GM21825 (cell line): ENCODE measurements around the gene LRRC37B.
A peak's percentile ranks its signal among the peaks of the same experiment; 100 is the strongest.
"Not testable (repeated sequence)": the region's sequence is repeated elsewhere in the genome, so short reads cannot be mapped to it uniquely, and the experiment has no call there.

Experiments used
- ATAC-seq: cut with Tn5 transposase; IDR thresholded peaks from one replicate; pipeline ENCODE4 v1.9.1; 2021; ENCODE audit warnings: mild to moderate bottlenecking, moderate library complexity; ENCODE audit not compliant: unreplicated experiment

LRRC37B gene

DNA sequence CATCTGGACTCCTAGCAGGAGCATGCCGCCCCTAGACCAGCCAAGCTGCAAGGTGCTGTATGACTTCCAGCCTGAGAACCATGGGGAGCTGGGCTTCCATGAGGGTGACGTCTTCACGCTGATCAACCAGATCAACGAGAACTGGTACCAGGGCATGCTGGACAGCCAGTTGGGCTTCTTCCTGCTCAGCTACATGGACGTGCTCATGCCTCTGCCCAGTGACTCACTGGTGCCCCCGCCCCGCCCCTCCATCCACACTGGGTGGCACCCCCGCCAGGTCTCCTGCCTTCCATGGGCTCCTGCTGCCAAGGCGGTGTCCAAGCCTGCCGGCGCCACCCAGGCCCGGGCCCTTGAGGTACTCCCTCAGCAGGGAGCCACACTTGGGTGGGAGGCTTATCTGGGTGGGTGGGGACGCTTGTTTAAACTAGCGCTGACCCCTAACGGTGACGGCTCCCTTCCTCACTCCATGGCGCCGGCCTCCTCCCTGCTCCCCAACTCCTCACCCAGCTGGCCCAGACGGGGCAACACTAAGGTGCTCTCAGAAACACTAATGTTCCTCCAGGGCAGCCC, 34.2 kb downstream of the LRRC37B start:
- not testable (repeated sequence) for ATAC-seq

DNA sequence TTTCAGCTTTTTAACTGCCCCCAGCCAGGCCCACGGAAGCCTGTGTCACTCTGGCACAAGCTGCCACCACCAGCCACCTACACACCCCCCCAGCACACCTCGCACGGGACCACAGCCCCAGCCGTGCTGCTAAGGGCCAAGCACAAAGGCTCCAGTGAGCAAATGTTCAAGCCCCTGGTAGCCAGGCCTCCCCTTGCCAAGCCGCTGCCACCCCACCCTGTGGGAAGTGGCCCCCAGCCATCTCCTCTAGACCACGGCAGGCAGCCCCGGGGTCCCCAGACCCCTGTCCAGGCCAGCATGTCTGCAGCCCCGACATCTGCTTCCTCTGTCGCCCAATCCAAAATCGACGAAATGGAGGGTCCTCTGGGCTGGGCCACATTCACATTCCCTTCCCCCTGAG, 35.1 kb downstream of the LRRC37B start:
- not testable (repeated sequence) for ATAC-seq

DNA sequence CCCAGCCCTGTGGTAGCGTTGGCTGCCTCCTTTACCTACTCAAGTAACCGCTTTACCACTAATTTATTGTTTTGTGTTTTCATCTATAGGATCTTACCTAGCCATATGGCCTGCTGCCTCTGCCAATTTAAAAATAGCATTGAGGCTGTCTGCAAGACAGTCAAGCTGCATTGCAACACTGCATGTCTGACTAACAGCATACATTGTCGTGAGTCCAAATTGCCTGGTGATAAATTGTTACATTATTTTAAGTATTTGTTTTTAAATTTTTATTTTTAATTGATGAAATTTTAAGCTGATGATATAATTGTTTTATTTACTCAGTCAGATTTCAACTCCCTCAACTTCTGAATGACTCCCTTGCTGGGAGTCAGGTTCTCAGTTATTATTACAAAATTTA, 38.4 kb downstream of the LRRC37B start:
- ATAC-seq, result not testable (repeated sequence)

DNA sequence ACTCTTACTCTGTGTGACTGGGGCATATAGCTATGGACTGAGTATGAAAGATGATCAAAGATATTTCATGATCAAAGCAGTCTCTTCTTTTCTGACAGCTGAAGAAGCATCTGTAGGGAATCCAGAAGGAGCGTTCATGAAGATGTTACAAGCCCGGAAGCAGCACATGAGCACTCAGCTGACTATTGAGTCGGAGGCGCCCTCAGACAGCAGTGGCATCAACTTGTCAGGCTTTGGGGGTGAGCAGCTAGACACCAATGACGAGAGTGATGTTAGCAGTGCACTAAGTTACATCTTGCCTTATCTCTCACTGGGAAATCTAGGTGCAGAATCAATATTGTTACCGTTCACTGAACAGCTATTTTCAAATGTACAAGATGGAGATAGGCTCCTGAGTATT, 40.5 kb downstream of the LRRC37B start:
- ATAC-seq, result not testable (repeated sequence)

DNA sequence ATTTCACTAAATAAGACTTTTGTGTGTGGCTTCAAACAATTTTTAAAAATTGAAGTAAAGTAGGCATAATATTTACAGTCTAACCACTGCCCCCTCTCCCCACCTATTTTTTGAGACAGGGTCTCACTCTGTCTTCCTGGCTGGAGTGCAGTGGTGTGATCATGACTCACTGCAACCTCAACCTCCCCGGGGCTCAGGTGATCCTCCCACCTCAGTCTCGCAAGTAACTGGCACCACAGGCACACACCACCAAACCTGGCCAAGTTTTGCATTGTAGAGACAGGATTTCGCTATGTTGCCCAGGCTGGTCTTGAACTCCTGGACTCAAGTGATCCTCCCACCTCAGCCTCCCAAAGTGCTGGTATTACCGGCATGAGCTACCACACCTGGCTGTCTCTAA, 47.8 kb downstream of the LRRC37B start:
- not testable (repeated sequence) for ATAC-seq

DNA sequence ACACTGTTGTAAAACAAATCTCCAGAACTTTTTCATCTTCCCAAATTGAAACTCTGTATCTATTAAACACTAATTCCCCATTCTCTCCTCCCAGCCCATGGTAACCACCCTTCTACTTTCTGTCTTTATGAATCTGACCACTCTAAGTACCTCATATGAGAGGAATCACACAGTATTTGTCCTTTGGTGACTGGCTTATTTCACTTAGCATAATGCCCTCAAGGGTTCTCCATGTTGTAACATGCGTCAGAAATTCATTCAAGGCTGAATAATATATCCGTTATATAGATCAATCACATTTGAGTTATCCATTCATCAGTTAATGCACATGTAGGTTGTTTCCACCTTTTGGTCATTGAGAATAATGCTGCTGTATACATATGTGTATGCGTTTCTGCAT, 48.2 kb downstream of the LRRC37B start:
- not testable (repeated sequence) for ATAC-seq

DNA sequence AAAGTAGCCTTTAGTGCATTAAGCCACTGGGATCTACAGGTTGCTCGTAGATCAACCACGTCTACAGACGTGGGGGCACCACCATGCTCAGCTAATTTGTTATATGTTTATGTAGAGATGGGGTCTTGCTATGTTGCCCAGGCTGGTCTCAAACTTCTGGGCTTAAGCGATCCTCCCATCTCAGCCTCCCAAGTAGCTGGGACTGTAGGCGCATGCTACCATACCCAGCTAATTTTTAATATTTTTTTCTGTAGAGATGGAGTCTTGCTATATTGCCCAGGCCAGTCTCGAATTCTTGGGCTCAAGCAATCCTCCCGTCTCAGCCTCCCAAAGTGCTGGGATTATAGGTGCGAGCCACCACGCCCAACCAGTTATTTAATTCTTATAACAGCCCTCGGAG, 49.3 kb downstream of the LRRC37B start:
- ATAC-seq, result not testable (repeated sequence)

DNA sequence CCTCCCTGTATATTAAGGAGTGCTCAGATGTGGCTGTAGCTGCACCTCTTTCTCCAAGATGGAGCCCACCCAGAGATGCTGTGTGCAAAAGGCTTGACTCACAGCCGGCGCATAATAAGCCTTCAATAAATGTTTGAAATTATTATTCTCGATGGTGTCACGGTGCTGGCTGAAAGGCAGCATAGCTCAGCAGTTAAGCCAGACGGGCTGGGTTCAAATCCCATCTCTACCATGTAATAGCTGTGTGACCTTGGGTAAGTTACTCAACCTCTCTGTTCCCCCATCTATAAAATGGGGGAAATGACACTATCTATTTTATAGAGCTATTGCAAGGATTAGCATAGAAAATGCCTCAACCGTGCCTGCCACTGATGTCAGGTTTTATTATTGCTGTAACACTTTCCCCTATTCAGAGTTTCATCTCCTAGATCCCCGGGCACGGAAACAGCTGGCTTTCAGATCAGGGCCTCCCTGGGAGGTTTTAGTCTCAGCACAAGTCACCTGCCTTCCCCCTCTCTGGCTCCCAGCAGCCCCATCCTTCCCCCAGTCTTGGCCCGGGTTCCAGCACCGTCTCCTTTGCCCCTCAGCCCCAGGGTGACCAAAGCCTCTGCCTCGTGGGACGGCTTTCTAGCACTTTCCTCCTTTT, 50.4 kb downstream of the LRRC37B start:
- not testable (repeated sequence) for ATAC-seq

DNA sequence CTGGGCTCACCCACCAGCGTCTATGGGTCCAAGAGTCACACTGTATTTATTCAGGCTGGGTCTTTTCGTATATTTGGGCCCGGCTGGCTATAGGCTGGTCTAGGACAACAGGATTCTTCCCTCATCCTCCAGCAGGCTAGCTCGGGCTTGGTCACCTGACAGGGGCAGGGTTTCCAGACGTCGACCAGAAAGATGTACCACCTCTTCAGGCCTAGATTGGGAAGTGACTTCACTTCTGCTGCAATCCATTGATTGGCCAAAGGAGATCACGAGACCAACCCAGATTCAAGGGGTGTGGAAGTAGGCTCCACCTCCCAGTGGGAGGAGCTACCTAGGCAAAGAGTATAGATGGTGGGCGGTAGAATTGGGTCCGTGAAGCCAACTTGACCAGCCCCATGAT, 53.5 kb downstream of the LRRC37B start:
- not testable (repeated sequence) for ATAC-seq

DNA sequence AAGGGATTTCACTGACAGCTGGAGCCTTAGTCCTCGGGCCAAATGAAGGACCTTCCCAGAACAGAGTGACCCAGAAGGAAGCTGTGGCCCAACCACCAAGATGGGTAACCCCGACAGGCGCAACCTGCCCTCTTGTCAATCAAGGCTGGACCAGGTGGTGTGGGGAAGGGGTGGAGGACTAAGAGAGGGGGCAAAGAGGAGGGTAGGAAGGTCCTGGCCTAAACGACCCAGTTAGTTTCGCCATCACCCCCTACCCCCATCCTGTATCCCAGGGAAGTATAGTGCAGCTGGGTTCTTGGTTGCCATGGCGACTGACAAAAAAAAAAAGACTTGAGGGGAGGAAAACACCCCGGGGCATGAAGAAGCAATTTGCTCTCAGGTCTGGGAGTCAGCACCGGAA, 54.7 kb downstream of the LRRC37B start:
- ATAC-seq, result not testable (repeated sequence)

DNA sequence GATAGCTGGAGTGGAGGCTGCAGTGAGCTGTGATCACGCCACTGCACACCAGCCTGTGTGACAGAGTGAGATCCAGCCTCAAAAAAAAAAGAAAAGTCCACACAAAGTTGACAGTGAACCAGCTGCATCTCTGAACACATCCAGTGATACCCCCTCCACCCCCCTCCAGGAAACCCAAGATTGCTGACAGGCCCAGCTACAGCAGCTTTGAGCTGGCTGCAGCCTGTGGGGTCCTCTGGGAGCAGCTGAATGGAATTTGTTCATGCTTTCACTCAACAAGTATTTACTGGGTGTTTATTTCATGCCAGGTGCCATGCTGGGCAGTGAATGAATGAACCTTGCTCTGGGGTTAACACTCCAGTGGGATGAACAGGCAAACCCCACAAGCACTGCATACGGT, 56.9 kb downstream of the LRRC37B start:
- ATAC-seq, result not testable (repeated sequence)

DNA sequence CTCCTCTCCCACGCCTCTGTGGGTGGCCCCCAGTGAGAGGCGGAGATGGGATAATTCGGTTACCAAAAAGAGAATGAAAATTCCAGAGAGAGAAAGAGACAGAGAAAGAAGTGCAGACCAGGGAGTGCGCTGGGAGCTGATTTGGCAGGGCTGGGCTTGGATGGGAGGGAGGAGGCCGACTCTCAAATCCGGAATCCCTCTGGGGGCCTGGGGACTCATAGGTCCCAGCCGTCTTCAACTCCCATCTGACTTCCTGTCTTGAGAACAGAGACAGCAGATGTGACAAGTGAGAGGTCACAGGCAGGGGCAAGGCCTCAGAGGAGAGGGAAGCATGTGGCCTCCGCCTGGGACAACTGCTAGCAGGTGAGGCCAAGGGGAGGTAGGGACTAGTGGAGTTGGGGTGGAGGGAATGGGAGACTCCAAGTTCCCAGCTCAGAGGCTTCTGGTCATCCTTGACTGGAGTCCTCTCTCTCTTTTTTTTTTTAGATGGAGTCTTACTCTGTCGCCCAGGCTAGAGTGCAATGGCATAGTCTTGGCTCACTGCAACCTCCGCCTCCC, 59.0 kb downstream of the LRRC37B start:
- ATAC-seq, result not testable (repeated sequence)

DNA sequence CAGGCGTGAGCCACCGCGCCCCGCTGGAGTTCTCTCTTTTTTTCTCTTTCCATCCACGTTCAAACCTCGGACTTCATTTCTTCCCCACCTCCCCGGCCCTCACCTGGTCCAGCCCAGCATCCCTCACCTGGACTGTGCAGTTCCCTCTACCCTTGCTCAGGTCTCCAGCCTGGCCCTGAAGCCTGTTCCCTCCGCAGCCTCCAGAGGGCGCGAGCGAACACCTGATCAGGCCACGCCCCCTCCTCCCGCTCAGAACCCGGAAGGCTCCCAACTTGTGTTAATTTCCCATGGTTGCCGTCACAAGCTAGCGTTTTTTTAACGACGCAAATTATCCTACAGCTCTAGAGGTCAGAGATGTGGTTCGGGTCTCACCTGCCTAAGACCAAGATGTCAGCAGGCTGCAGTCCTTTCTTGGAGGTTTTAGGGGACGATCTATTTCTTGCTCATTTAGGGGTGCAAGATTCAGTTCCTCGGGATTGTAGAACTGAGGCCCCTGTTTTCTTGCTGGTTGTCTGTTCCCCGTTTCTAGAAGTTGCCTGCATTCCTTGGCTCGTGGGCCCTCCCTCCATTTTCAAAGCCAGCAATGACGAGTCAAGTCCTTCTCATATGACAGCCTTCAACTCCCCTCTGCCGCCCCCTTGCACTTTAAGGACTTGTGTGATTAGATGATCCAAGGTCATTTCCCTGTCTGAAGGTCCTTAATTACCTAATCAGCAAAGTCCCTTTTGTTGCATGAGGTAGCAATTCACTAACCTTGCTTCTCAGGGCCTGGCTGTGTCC, 59.9 kb downstream of the LRRC37B start:
- ATAC-seq, result peak; percentile 50

DNA sequence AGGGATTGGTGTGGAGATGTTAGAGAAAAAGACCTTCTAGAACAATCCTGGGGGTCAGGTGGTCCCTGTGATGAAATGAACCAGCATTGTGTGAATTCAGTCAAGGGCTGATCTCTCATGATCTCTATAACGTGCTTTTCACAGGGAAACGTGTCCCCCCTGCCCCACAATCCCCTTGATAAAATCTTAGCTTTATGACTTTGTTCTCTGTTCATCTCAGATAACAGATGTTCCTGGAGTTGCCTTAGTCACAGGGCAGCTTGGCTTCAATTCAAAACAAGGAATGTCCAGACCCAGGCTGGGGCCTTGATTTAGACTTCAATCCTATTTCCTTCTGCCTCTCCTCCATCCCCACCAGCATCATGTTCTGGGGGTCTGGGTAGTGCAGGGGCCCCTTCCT, 61.9 kb downstream of the LRRC37B start:
- ATAC-seq, result not testable (repeated sequence)

DNA sequence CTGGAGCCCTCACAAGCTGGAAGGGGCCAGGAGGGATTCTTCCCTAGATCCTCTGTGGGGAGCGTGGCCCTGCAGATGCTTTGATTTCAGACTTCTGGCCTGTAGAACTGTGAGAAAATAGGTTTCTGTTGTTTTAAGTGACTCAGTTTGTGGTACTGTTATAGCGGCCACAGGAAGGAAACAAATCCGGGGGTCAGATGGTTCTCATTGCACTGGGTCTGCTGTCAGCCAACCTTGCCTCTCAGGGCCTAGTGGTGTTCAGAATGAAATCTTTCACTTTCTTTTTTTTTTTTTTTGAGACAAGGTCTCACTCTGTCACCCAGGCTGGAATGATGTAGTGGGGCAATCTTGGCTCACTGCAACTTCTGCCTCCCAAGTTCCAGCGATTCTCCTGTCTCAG, 64.8 kb downstream of the LRRC37B start:
- ATAC-seq, result peak; percentile 71

DNA sequence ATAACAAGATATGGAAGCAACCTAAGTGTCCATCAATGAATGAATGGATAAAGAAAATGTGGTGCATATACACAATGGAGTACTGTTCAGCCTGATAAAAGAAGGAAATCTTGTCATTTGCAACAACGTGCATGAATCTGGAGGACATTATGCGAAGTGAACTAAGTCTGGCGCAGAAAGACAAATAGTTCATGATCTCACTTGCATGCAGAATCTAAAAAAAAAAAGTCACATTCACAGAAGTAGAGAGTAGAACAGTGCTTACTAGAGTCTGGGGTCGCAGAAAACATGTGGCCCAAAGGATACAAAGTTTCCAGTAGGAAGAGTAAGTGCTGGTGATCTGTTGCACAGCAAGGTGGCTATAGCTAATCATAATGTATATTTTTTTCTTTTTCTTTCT, 65.9 kb downstream of the LRRC37B start:
- ATAC-seq, result not testable (repeated sequence)

DNA sequence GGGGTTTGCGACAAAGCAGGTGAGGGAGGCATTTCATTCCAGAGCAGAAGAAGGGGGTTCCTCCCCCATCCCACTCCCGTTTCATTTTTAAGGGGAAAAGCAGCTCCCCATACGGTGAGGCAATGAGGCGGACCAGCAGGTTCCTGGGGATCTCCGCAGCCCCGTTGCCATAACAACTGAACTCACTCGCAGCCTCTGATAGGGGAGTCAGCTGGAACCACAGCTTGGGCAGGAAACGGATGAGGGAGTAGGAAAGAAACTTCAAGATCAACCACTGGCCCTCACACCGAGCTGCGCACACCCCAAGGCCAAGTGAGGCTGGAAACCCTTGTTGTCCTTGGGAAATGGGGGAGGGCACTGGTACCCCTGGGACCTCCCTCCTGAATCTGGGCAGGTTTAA, 72.6 kb downstream of the LRRC37B start:
- ATAC-seq, result peak; percentile 76

DNA sequence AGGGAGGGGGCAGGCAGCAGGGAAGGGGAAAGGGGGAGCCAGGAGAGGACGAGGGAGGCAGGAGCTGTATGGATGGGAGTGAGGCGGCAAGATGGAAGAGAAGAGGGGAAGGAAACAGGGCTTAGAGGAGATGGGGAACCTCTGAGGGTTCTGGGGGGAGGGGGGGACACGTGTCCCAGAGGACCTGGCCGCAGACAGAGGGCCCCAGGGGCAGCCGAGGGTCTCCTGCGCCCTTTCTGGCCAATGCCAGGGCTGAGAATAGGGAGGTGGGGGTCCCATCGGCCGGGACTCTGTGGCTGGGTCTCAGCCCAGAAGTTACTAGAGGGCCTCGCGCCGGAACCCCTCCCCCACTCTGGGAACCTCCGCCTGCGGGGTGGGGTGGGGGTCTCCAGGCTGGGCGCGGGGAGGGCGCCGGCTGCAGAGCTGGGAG, 76.4 kb downstream of the LRRC37B start:
- ATAC-seq, result not testable (repeated sequence)

DNA sequence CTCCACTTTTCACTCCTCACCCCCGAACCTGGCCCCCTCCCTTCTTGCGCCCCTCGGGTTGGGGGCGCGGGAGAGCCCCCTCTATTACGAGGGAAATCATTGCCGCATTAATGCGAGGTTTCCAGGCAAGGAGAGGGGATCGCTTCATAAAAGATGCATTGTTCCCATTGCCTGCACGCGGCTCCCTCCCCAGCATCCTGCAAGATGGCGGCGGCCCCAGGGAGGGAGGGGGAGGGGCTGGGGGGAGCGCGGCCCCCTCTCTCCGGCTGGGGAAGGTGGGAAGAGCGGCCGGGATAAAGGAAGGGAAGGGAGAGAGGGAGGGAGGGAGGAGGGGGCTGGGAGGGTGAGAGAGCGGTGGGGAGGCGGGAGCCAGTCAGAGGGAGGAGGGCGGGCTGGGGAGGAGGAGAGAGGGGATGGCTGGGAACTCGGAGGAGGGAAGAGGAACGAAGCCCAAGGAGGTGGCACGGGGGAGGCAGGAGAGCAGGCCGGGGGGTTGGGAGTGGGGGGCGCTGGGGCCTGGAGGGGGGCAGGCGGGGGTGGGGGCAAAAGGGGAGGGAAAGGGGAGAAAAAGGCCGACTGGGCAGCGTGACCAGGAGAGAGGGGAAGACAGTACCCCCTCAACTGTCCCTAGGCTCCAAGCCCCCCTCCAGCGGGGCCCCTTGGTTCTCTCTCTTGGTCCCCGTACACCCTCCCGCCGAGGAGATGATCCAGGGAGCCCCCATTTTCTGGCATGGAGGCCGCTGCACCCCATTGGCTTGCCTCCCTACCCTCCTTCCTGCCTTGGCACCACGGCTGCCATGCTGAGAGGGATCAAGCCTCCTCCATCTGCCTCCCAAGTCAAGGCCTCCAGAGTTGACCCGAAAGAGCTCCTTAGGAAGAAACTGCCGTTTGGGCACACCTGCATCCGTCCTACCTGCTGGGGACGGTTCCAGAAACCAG, 77.1 kb downstream of the LRRC37B start:
- not testable (repeated sequence) for ATAC-seq
